Epithelial cell of proximal tubule (primary cell): ENCODE results near the gene KY. TPM values are rescaled to one million over a fixed set of nuclear protein-coding genes. Genes with fewer than 3 reads are reported as not detected.

Experiments used
- DNase-seq: peaks from one replicate; pipeline ENCODE4 v3.0.0-alpha.2; 2011; ENCODE audit warnings: low read depth
- H3K4me3 ChIP-seq: 2 replicates; pipeline ENCODE4 v1.5.1; 2011; ENCODE audit warnings: low read depth, mild to moderate bottlenecking, low read length
- total RNA-seq: library from RNA; depleted of rRNA; stranded (reverse); fragments of >200 nt; gene quantifications from 2 replicates; pipeline ENCODE4 v1.2.3, GENCODE V29; 2015
- TF ChIP-seq, protein P1 (sequence below): conservative IDR thresholded peaks from 2 replicates; pipeline ENCODE4 v1.5.1; 2012; ENCODE audit warnings: low read depth, mild to moderate bottlenecking, low read length

KY gene
- total RNA-seq, 1 donor from 2014 or later: not detected

DNA sequence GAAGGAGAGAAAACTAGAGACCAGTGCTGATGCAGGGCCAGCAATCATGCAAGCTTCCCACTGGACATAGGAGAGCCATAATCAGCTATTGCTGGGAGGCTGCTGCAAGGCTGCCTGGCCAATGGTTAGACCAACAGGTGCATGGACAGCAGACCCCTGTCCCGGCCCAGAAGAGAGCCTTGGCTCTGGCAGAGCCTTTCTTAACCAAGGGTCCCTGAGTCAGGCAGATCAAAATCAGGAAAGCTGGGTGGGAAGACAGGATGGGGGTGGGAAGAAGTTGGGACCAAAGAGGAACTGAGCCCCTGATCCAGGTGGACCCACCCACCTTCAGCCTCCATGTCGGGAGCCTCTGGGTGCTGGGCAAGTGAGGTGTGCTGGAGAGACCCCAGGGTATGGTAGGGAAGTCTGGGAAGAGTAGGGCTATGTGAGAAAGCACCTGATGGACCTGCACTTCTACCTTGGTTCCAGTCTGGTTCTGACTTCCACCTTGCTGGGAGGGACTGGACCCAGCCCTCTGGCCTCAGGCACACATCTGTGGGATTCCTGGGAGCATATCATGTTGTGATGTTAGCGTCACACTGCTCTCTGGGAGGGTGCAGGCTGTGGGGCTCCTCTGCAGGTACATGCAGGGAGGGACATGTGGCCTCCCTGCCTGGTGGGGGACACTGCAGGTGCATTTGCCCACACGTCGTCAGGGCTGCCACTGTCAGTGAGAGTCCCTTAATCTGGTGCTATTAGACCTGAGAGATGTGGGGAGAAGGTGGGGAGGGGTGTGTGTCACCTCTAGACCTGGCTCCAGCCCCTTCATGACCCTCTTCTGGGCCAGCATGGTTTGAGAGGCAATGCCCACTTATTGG is 24.7 kb downstream of the KY start:
- H3K4me3 ChIP-seq: no peak overlapping the region
- TF ChIP-seq, protein P1, sequence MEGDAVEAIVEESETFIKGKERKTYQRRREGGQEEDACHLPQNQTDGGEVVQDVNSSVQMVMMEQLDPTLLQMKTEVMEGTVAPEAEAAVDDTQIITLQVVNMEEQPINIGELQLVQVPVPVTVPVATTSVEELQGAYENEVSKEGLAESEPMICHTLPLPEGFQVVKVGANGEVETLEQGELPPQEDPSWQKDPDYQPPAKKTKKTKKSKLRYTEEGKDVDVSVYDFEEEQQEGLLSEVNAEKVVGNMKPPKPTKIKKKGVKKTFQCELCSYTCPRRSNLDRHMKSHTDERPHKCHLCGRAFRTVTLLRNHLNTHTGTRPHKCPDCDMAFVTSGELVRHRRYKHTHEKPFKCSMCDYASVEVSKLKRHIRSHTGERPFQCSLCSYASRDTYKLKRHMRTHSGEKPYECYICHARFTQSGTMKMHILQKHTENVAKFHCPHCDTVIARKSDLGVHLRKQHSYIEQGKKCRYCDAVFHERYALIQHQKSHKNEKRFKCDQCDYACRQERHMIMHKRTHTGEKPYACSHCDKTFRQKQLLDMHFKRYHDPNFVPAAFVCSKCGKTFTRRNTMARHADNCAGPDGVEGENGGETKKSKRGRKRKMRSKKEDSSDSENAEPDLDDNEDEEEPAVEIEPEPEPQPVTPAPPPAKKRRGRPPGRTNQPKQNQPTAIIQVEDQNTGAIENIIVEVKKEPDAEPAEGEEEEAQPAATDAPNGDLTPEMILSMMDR: no peak
- no peak for DNase-seq

DNA sequence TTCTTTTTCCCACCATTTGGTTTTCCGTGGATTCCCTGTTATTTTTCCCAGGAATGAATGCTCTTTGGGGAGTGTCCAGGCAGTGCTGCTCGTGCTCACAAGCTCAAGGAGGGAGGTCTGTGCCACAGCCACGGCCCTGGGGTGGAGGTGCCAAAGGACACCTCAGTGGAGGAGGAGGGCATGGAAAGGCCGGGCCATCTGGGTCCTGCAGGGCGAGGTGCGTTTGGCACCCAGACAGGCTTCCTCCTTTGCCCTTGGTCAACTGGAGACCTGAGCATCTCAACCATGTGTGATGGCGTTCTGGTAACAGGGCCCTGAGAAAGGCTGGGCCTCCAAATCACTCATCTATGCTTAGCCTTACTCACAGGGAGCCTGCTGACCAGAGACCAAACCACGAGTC is 25.4 kb downstream of the KY start:
- TF ChIP-seq, protein P1: no peak

DNA sequence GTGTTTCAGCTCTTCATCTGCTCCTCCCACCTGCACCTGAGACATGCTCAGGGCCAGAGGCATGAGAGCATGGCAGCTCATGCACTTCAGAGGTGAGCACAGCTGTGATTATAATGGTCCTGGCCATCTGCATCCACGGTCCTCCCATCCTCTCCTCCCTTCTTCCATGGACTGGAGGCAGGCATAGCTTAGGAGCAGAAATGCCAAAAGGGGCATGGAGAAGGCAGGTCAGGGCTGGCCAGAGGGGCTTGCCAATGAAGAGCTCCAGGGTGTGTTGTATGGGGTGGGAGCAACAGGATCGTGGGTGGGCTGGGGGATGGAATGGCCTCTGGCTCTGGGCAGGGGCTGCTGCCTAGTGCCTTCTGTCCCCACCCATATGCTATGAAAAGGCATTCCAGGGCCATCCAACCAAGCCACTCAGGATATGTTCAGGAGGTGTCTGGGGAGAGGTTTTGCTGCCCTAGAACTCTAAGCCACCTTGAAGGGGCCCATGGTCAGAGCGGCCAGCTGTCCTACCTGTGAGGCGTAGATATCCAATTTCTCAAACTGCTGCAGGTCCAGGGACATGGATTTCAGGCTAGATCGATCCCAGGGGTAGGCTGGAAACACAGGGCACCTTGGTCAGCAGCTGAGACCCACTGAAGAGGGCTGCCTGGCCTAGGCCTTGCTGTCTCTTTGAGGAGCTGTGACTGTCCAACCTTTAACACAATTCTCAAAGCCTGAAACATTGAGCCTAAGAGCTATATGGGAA is 26.1 kb downstream of the KY start:
- TF ChIP-seq, protein P1: no peak
- H3K4me3 ChIP-seq: no peak overlapping the region
- DNase-seq: no peak

More for the DNA sequence above, 25.4 kb downstream of the KY start:
- DNase-seq: no peak
- H3K4me3 ChIP-seq: no peak overlapping the region

DNA sequence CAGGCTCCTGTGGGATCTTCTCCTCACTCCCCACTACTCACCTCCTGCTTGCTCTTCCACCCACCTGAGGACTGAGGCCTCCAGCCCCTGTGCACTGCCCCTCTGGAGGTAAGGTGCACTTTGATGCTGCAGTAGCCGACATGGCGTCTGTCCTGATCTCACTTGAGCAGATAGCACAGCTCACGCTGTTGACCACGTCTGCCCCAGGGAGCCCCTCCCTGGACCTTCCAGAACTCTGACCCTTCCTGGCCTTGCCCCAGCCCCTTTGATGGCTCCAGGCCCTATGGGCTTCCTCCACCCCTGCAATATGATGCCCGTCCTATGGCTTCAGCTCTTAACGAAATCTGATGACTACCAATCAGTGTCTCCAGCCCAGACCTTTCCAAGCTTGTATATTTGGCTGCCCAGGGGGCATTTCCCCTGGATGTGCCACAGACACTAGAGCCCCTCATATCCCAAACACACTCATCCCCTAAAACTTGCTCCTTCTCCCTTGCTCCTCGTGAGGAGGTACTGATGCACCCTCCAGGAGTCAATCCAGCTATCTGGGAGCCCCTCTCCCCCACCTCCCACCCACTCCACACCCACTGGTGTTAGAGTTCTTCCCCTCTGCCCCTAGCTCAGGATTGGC is 27.1 kb downstream of the KY start:
- no peak overlapping the region for H3K4me3 ChIP-seq
- no peak for DNase-seq
- TF ChIP-seq, protein P1: no peak

DNA sequence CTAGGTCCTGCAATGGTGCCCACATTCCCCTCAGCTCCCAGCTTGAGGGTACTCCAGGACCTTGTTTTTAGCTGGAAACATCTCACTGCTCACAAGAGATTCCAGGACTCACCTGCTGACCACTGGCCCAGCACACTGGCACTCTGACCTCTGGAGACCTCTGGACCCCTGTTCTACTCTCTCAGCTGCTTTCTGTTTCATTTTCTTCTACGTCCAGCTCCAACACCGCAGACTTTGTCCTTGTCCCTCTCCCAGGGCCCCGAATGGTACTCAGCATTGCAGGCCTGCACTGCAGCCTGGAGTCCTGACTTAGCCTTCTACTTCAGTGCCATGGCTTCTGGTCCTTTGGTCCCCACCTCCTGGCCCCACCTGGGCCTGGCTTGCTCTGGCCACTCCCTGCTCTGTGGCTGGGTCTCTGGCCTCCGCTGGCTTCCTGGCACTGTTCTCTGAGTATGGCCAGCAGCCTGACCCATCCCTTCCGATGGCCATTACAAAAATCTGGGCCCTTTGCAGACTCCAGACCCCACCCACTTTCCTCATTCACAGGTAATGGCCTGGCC is 27.9 kb downstream of the KY start:
- H3K4me3 ChIP-seq: no peak overlapping the region
- TF ChIP-seq, protein P1: no peak
- DNase-seq: no peak

DNA sequence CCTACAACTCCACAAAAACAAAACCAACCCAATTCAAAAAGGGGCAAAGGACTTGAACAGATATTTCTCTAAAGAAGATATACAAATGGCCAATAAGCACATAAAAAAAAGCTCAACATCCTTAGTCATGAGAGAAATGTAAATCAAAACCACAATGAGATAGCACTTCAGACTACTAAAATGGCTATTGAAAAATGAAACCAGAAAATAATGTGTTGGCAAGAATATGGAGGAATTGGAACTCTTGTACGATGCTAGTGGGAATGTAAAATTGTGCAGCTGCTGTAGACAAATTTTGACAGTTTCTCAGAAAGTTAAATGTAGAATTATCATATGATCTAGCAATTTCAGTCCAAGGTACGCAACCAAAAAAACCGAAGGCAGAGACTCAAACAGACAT is 29.0 kb downstream of the KY start:
- H3K4me3 ChIP-seq: no peak overlapping the region
- DNase-seq: no peak
- TF ChIP-seq, protein P1: no peak
